T-helper 2 cell treated with Interferon-gamma antibody and Interleukin-4, amounts not matched to agents 100 ng/mL and 5 ng/mL, for 36 hours (primary cell): Measurements from ENCODE around the gene IFNL3. TPM values are rescaled to one million over a fixed set of nuclear protein-coding genes. Genes with fewer than 3 reads are reported as not detected.
"Not testable (repeated sequence)": the region's sequence is repeated elsewhere in the genome, so short reads cannot be mapped to it uniquely, and the experiment has no call there.

ENCODE experiments used
- intact Hi-C: fragments of 100-400 bp; cut with micrococcal nuclease; formaldehyde crosslinking; loops from one replicate; pipeline ENCODE4 v1.15.1; 2023
- total RNA-seq: library from RNA; stranded (reverse); gene quantifications from 2 replicates; pipeline ENCODE4 v1.2.3, GENCODE V29; 2022

Gene IFNL3
- total RNA-seq, 1 donor from 2014 or later: not detected

DNA sequence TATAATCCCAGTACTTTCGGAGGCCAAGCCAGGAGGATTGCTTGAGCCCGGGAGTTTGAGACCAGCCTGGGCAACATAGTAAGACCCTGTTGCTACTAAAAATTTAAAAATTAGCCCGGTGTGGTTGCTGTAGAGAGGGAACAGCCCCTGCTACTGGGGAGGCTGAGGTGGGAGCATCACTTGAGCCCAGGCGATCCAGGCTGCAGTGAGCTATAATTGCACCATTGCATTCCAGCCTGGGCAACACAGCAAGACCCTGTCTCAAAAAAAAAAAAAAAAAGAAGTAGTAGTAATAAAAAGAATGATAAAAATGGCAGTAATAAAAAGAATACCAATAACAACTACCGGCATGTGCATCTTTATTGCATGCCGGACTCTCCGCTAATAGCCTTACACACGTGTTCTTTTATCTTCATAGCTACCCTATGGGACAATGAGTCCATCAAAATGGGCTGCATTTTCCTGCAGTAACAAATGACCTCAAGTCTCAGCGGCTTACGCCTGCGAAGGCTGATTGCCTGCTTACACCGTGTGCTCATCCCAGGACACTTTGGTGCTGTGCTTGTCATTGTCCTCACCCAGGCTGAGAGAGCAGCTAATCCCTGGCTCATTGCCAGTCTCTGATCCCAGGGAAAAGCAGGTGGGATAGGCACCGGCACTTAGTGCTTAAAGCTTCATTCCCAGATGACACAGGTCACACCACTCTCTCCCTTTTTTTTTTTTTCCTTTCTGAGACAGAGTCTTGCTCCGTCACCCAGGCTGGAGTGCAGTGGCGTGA is 26.4 kb downstream of the IFNL3 start:
- intact Hi-C loops: no loop called here

DNA sequence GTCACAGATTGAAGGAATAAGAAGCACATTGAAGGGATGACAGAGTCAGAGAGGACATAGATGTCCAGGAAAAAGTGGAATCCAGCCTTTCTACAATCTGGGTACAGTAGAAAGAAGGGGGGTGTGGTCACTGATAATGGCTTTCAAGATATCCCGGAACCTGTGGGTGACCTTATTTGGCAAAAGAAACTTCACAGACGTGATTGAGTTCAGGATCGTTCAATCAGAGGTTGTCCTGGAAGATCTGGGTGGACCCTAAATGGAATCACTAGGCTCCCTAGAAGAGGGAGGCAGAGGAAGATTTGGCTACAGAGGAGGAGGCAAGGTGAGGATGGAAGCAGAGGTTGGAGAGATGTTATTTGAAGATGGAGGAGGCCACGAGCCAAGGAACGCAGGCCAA is 27.7 kb downstream of the IFNL3 start:
- intact Hi-C loops: no loop called here

DNA sequence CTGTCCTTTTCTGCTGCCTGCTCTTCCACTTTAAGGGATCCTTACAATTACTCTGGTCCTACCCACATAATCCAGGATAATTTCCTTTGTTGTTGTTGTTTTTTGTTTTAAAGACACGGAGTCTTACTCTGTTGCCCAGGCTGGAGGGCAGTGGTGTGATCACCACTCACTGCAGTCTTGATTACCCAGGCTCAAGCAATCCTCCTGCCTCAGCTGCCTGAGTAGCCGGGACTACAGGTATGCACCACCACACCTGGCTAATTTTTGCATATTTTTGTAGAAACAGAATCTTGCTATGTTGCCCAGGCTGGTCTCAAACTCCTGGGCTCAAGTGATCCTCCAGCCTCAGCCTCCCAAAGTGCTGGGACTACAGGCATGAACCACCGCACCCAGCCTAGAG is 29.5 kb downstream of the IFNL3 start:
- intact Hi-C loops: not testable (repeated sequence)

DNA sequence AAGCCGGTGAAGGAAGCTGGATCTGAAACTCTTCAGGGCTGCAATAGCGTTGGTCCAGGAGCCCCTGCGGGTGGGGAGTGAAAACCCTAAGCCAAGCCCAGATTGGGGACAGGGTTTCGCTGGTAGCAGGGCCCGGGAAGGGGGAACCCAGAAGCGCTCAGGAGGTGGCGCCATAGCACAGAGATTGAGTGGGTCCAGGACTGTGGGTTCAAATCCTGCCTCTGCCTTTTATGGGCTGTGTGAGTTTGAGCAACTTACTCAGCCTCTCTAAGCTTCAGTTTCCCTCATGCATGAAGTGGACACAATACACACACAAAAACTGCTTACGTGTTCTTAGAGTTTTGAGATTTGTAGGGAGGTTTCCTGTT is 32.4 kb downstream of the IFNL3 start:
- intact Hi-C loops: loop anchor here (1.0 kb wide), 2 partner anchors 116 to 200 kb away; partner anchors contain the start of gene PLEKHG2

DNA sequence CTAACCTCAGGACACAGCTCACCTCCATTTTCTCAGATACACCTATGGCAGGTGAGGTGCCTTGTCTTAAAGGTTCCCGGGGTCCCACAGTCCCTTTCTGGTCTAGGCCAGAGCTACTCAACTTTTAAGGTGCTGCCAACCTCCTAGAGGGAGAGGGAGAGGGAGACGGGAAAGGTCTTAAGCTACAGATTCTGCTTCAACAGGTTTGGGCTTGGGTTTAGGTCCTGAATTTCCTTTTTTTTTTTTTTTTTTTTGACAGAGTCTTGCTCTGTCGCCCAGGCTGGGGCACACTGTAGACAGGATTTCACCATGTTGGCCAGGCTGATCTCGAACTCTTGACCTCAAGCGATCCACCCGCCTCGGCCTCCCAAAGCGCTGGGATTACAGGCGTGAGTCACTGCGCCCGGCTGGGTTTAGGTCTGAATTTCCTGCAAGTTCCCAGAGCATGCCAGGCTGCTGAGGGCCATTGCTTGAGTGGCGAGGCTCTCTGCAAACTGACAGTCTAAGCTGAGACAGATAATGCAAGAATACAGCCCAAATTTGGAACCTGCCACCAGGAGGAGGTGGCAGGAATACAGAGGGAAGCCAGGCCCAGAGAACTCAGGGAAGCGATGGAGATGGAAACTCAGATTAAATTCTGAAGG is 33.0 kb downstream of the IFNL3 start:
- intact Hi-C loops: loop anchor here (1.0 kb wide), 2 partner anchors 116 to 200 kb away; partner anchors contain the start of gene PLEKHG2

DNA sequence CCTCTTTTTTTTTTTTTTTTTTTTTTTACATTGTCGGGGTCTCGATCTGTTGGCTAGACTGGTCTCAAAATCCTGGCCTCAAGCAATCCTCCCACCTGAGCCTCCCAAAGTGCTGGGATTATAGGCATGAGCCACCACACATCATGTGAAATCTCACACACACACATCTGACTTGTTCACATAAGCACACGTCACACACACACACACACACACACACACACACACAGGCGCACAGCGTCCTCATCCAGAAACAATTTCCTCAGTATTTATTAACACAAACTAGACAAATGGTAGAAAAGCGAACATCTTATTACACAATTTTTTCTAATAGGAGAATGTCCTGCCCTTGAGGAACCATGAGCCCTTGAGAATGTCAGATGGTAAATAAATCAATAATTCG is 35.6 kb downstream of the IFNL3 start:
- intact Hi-C loops: no loop called here

DNA sequence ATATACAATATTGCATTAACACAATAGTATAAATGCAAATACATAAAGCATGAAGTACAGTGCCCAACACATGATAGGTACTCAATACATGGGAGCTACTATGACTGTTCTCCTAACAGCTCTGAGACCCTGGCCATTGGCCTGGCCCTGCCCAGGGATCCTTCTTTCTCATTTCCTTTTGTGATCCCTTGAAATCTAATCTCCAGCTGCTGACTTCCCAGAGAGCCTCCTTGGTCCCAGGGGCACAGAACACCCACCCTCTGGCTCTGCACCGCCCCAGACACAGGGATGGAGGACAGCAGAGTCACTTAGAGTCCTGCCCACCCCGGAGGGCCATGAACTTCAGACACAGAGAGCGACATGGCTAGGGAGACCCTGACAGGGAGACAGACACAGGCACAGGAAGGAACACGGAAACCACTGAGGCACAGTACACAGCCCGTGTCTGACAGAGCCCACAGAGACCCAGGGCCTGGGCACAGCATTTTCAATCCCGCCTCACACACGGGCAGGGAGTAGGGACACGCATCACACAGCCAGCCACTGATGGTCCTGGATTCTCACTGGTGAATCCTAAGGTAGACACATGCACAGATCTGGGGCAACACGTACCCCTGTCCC is 36.5 kb downstream of the IFNL3 start:
- intact Hi-C loops: no loop called here

DNA sequence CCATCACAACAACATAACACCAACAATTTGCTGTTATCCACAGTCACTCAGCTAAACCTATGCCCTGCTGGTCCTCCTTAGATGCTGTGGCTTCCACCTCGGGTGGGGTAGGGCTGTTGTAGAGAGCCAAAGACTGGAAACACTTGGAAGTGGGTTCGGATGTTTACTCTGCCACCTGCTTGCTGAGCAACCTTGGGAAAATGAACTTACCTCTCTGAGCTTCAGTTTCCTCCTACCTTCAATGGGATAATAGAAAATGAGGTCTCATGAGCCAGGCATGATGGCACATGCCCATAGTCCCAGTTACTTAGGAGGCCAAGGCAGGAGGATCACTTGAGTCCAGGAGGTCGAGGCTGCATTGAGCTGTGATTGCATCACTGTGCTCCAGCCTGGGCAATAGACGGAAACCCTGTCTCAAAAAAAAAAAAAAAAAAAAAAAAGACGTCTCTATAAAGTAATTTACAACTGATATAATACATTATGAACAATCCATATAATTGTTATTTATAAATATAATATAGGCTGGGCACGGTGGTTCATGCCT is 37.4 kb downstream of the IFNL3 start:
- intact Hi-C loops: no loop called here

DNA sequence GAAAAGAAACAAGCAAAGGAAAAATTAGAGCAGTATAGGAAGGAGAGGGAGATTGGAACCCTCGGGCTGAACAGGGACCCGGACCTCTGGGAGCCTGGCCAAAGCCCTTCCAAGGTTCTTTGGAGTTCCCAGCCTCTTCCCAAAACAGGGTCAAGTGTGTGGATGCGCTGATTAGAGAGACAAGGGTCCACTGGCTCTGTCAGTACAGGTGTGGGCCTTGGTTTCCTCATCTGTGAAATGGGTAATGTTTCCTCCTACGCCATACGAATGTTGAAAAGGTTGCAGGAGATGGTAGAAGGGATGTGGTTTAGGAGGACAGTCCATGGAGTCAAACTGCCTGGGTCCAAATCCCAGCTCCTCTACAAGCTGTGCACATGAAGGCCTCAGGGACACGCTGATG is 38.7 kb downstream of the IFNL3 start:
- intact Hi-C loops: no loop called here

DNA sequence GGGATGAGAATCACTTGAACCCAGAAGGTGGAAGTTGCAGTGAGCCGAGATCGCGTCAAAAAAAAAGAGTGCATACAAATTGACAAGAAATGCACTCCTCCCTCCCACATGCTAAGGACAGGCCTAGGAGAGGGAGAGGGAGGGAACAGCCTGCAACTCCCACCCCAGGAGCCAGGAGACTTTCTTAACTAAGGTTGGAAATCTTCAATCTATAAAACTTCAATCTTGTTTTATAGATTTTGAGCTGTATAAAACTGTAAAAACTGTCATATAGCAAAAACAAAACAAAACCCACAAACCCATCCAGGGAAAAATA is 39.4 kb downstream of the IFNL3 start:
- intact Hi-C loops: no loop called here

DNA sequence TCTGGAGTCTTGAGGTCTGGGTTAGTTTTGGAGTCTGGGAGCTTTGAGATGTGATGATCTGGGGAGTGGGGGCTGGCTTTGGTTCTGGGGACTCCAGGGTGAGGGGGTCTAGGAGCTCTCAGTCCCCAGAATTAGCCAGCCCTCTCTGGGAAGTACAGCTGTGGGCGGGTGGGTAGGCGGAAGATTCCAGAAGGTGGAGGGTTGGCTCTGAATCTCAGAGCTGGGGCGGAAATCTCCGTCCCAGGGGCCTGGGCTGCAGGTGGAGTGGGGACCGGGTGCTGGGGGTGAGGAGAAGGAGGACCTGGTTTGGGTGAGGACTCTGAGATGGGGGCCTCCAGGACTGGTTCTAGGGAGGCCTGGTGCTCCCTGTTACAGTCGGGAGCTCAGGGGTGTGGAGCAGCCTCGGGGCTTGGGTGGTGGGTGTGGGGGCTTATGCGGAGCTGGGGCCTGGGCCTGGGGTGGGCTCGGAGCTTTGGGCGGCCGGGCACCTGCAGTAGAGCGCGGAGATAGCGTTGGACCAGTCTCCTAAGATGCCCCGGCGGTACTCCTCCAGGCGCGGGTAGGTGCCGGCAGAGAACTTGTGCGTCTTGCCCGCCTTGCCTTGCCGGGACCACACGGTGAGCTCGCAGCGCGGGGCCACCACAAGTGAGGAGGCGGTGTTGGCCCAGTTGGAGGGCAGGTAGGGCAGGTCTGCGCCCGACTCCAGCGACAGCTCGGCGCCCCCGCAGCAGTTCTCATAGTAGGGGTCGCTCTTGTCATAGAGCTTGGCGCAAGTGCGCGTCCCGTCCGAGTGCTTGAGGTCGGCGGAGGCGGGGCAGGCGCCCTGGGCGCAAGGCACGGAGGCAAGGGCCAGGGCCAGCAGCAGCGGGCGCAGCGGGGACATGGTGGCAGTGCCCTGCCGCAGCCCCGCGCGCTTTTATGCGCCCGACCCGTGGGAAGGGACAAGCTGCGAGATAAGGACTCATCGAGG is 41.1 kb downstream of the IFNL3 start, which contains the start of gene SYCN:
Gene SYCN (minus strand): TSS at position 892 of the 970 bp plus-strand sequence. CDS start 9 bp downstream, at position 883.
- intact Hi-C loops: no loop called here

DNA sequence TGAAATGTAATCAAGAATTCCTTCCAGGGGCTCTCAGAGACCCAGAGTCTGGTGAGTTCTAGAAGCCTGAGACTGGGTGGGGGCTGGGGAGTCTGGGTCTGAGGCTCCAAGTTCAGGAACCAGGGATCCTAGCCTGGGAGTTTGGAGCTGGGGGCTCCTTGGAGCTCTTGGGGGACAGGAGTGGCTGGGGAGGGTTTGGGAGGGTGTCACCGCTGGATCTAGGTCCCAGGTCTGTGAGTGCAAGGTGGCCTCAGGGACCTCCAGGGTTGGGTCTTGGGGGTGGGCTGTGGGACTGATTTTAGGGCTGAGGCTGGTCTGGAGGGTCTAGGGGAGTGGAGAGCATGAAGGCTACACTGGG is 41.8 kb downstream of the IFNL3 start:
- intact Hi-C loops: no loop called here

DNA sequence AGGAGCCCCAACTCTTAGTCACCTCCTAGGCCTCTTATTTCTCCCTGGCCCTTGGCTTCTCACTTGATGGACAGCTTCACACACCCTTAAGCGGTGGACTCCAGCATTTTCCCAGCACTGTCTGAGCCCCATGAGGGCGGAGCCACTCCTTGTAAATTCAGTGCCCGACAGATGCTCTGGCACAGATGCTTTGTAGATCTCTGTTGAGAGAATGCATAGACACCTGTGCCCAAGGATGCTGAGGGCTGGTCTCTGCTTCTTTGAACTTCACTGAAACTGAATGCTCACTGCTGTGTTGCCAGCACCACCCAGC is 44.0 kb downstream of the IFNL3 start:
- intact Hi-C loops: no loop called here

DNA sequence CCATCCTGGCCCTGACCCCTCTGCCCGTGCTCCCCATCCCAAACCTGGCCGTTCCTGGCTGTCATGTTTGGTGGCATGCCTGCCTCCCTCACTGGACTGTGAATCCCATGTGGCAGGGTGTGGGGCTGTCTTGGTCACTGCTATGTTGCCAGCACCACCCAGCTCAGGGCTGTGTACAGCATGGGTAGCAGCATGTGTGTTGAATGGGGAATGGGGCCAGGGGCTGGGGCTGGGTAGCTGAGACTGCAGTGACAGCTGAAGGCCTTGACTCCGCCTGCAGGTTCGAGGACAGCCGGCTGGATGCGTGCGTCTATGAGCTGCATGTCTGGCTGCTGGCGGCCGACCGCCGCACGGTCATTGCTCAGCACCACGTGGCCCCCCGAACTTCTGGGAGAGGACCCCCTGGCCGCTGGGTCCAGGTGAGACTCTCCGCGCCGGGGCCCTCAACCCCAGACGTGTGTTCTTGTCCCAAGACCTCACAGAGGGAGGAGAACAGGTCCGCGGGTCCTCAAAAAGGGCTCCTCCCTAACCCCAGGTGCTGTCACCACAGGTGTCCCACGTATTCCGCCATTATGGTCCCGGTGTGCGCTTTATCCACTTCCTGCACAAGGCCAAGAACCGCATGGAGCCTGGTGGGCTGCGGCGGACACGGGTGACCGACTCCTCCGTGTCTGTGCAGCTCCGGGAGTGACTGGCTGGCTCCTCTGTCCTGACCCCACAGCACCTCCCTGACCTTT is 44.6 kb downstream of the IFNL3 start:
- intact Hi-C loops: no loop called here

DNA sequence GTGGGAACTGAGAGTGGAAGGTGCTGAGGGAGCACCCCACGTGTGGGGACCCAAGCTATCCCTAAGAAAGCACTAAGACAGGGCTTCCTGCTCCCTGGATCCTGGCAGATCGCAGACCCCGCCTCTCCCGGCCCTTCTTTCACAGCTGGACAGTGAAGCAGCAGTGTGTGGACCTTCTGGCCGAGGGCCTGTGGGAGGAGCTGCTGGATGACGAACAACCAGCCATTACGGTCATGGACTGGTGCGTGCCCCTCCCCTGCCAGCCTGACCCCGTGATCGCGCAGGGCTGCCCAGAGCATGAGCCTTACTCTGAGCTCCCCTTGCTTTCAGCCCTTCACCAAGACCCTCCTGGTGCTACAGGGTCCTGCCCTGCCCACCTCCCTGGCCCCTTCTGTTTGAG is 45.8 kb downstream of the IFNL3 start:
- intact Hi-C loops: no loop called here

DNA sequence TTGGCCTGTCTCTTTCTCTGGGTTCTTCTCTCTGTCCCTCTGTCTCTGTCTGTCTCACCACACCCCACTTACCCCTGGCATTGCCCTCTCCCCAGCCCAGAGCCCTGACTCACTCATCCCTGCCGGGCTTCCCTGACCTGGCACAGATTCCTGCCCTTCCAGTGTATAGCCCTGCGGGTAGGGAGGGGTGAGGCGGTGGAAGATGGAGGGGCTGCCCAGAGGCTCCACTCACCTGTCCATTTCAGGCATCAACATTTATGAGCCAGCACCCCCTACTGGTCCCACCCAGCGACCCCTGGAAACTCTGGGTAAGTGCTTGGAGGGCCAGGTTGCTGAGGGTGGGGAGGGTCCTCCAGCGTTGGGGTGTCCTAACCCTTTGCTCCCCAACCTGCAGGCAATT is 47.0 kb downstream of the IFNL3 start:
- intact Hi-C loops: no loop called here

DNA sequence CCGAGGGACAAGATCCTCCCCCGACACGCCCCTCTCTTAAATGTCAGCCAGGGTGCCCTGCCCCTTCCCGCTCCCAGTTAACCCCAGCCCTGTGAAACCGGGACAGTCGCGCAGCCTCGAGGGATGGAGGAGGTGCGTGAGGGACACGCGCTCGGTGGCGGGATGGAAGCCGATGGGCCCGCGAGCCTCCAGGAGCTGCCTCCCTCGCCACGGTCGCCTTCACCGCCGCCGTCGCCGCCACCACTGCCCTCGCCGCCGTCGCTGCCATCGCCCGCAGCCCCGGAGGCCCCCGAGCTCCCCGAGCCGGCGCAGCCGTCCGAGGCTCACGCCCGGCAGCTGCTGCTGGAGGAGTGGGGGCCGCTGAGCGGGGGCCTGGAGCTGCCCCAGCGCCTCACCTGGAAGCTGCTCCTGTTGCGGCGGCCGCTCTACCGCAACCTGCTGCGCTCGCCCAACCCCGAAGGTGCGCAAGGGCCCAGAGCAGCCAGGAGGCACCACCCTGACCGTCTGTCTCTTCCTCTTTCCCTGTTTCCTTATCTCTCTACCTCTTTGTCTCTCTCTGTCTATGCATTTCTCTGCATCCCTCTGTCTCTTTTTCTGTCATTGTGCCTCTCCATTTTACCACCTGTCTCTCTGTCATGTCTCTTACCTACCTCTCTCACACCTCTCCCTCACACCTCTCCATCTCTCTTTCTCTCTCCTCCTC is 47.8 kb downstream of the IFNL3 start, which contains the start of gene NCCRP1:
Gene NCCRP1 (plus strand): TSS at position 105 of the 703 bp plus-strand sequence. CDS start 19 bp downstream, at position 124.
- intact Hi-C loops: no loop called here

DNA sequence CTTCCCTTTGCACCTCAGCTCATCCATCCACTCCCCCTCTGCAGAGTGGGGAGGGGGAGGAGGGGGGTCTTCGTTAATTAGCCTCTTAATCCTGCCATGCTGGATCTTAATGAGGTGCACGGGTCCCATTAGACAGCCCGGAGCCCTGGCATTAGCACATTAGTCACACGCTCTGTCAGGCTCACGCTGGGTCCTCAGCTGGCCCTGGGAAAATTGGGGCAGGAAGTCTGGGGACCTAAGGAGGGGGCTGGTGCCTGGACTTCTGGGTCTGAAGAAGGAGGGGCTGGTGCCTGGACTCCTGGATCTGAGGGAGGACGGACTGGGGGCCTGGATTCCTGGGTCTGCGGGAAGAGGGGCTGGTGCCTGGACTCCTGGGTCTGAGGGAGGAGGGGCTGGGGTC is 48.5 kb downstream of the IFNL3 start:
- intact Hi-C loops: no loop called here

DNA sequence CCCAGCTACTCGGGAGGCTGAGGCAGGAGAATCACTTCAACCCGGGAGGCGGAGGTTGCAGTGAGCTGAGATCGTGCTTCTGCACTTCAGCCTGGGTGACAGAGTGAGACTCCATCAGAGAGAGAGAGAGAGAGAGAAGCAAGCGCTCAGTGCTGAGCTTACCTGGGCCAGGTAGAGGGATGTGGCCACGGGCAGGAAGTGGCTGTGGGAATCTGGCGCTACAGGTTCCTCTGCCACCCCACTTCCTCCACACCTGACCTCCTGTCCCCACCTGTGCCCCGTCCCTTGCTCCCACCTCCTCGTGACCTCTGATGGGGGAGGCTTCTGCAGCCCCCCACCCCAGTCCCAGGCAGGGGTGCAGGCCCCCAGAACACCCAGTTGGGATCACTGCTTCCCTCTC is 49.1 kb downstream of the IFNL3 start:
- intact Hi-C loops: no loop called here
